Measurements from ENCODE around the gene RABL6.
"Not testable (repeated sequence)": the region's sequence is repeated elsewhere in the genome, so short reads cannot be mapped to it uniquely, and the experiment has no call there.

RABL6 gene

DNA sequence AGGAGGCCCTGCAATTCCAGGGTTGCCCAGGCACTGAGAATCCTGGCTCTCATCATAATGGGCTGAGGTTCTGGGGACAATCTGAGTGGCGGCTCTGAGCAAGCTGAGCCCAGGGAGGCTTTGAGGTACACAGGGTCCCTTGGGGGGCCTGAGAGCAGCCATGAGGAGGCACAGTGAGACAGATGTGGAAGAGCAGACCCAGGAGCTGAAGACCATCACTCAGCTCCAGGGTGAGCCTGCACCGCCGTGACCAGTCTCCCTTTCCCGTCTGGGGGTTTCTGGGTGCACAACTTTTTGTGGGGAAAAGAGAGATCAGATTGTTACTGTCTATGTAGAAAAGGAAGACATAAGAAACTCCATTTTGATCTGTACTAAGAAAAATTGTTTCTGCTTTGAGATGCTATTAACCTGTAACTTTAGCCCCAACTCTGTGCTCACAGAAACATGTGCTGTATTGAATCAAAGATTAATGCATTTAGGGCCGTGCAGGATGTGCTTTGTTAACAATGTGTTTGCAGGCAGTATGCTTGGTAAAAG, 11.4 kb upstream of the RABL6 start, which contains the start of gene CCDC183:
TSS of gene CCDC183 (plus strand) at position 101 of the 537 bp plus-strand sequence. CDS start at position 161, 60 bp downstream.
- no peak for DNase-seq

DNA sequence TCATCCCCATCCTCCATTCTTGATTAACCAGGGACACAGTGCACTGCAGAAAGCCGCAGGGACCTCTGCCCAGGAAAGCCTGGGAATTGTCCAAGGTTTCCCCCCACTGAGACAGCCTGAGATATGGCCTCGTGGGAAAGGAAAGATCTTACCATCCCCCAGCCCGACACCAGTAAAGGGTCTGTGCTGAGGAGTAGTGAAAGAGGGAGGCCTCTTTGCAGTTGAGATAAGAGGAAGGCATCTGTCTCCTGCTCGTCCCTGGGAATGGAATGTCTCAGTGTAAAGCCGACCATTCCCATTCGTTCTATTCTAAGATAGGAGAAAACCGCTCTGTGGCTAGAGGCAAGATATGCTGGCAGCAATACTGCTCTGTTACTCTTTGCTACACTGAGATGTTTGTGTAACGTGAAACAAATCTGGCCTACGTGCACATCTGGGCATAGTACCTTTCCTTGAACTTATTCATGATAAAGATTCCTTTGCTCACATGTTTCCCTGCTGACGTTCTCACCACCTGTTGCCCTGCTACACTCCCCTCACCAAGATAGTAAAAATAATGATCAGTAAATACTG, 10.9 kb upstream of the RABL6 start:
- not testable (repeated sequence) for DNase-seq

DNA sequence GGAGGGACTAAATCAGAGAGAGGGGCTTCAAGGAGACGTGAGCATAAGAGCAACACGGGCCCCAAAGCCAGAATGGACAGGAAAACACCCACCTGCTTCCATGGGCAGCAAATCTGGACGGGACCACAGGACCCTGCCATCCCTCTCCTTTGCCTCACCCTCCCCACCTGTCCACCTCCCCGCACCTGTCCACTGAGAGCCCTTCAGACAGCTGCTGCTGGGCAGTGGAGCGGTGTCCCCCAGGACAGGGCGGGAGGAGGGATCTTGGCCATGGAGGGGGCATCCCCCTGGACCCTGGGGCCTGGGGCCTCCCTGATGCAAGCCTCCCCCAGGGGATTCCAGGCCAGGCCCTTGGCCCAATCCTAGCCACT, 9.1 kb upstream of the RABL6 start:
- DNase-seq: no peak

DNA sequence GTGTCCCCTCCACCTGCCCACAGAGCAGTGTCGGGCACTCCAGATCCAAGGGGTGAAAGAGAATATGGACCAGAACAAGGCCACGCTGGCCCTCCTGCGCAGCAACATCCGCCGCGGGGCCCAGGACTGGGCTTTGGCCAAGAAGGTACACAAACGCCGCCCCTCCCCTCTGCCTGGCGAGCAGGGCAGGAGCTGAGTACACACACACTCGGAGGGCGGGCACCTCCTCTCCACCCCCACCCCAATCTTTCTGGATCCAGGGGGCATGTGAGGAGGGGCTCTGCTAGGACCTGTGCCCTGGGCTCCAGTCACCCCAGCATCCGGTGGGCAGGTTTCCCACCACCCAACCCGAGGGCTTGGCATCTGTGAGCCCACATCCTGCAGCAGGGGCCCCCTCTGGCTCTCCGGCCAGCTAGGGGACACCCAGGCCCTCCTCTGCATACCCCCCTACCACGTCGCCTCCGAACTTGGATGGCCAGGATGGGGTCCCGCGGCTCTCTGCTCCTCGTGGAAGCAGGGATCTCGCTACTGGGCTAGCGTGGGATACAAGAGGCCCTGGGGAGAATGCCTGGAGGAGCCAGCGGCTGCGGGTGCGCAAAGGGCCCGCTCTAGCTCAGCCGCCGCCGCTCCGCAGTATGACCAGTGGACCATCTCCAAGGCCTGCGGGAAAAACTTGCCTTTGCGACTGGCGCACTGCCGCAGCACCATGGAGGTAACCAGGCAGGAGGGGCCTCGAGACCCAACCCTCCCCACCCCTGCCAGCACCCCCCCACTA, 8.5 kb upstream of the RABL6 start:
- DNase-seq: no peak

DNA sequence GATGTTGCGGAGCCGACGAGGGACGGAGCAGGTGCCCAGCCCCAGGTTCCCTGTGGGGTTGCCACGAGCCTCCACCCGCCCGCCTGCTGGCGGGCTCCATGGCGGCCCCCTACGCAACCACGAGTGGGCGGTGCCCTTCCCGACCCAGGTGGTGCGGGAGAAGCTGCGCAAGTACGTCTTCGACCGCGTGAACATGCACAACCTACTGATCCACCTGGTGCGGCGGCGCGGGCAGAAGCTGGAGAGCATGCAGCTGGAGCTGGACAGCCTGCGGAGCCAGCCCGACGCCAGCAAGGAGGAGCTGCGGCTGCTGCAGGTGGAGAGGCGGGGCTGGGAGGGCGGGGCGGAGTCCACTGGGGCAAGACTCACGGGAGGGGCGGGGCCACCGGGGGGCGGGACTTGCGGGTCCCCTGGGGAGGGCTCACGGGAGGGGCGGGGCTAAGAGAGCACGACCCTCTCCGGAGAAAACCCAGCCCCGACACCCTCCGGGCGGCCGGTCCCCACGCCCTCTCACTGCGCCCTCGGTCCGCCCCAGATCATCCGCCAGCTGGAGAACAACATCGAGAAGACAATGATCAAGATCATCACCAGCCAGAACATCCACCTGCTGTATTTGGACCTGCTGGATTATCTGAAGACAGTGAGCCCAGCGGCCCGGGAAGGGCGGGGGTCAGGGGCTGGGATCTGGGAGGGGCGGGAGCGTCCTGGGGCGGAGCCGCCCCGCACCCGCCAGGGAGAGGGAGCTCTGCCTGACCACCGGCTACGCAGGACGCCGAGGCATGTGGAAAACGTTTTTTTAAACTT, 7.7 kb upstream of the RABL6 start:
- peak; percentile 34 for DNase-seq

DNA sequence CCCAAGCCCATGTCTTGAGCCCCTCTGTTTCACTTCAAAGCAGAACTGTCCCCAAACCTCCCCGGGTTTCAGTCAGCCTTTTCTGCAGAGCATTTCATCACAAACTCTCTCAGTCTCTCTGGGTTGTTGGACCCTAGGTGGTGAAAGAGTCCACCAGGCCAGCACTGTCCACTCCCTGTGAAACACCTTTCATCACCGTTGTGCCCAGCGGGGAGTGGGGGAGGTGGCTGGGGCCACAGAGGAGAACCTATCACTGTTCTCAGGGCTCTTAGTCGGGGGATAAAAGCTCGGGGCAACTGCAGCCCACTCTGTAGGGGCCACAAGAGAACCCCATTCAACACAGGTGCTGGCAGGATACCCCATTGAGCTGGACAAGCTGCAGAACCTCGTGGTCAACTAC, 5.4 kb upstream of the RABL6 start:
- DNase-seq: no peak

DNA sequence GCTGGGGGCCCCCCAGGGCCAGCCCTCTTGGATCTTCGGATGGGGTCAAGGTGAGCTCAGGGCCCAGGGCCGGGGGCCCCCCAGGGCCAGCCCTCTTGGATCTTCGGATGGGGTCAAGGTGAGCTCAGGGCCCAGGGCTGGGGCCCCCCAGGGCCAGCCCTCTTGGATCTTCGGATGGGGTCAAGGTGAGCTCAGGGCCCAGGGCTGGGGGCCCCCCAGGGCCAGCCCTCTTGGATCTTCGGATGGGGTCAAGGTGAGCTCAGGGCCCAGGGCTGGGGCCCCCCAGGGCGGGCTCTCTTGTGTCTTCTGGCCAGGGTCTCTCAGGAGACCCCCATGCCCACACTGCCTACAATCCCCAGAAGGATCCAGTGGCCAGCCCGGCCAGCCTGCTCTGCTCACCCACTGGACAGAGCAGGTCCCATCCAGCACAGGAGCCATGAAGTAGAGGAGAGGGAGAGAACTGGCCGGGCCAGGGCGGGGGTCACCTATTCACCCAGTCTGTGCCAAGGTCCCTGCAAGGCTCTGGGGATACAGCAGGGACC, 4.7 kb upstream of the RABL6 start:
- DNase-seq: not testable (repeated sequence)

DNA sequence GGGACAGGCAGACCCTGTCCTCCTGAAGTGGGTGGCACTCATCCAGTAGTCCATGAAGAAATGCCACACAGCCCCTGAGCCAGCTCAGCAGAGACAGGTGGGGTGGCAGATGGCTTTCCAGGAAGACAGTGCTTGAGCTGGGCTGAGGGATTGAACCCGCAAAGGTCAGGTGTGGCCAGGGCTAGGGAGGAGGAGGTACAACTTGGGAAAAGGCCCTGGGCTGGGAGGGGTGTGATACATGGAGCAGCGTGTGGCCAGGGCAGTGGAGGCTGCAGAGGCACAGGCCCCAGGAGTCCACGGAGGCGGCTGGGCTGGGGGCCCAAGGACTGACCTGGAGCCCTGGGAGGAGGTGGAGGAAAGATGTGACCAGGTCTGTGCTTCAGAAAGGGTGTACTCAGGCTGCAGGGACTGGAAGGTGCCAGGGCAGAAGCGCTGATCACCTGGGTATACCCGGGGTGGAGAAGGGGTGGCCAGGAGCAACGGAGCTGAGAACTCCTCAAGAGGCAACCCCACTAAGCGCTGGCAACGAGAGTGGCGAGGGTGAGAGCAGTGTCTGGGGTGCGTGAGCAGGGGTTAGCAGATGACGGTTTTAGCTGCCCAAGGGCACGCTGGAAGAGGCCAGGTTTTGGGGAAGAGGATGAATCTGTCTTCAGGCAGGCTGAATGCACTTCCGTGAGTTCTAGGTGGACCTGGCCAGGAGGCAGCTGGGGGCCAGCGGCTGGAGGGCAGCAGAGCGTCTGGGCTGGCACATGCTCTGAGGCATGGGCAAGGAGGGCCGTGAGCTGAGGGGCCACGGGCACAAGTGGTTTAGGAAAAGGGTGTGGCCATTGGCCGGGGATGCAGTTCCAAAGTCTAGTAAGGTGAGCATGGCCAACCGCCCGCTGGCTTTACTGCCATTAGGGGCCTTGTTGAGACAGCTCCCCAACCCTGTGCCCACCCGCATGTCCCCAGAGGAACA, 3.9 kb upstream of the RABL6 start:
- DNase-seq: no peak

DNA sequence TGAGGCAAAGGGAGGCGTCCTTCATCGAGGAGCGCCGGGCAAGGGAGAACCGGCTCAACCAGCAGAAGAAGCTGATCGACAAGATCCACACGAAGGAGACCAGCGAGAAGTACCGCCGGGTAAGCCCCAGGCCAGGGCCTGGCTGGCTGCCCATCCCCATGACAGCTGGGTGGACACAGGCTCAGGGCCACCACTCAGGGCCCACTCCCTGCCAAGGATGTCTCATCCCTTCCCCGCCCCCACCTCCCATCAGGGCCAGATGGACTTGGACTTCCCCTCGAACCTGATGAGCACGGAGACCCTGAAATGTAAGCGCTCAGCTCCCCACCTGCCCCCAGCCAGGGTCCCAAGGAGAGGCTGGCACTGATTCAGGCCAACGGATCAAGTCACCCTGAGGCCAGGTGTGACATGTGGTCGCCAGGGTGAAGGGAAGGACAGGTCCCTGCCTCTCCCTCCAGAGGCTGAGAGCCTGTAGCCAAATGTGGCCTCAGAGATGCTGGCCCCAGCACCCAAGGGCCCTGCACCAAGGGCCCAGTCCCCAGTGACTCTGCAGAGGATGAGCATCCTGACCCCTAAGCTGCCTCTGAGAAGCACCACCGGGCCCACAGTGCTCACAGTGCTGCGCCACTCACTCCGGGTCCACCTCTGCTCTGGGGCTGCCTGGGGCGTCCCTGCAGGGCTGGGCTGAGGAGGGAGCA, 3.1 kb upstream of the RABL6 start:
- no peak for DNase-seq

DNA sequence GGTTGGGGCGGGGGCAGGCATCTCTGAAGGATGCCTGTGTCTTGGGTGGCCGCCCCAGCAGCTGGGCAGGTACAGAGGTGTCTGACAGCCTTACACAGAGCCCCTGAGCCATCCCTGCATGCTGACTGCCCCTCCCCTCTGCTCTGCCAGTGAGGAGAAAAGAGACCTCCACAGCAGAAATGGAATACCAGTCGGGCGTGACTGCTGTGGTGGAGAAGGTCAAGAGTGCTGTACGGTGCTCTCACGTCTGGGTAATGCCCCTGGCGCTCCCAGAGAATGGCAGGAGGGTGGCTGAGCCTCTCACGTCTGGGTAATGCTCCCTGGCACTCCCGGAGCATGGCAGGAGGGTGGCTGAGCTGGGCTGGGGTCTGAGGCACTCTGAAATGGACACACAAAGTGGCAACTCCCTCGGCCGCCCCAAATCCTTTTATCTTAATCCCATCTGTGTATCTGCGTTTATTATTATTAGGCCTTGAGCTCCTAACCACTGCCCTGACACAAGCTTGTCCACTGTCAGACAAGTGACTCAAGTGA, 2.5 kb upstream of the RABL6 start:
- DNase-seq: no peak

DNA sequence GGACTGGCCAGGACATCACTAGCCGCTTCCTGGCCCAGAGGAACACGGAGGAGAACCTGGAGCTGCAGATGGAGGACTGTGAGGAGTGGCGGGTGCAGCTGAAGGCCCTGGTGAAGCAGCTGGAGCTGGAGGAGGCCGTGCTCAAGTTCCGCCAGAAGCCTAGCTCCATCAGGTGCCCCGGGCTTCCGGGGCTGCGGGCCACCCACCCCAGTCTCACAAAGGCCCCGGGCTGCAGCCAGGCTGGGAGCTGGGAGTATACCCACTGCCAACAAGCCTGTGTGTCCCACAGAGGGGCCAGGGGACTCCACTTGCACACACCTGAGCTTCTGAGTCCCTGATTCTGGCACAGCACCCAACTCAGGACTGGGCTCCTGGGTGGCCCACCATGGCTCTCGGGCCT, 1.7 kb upstream of the RABL6 start:
- no peak for DNase-seq

DNA sequence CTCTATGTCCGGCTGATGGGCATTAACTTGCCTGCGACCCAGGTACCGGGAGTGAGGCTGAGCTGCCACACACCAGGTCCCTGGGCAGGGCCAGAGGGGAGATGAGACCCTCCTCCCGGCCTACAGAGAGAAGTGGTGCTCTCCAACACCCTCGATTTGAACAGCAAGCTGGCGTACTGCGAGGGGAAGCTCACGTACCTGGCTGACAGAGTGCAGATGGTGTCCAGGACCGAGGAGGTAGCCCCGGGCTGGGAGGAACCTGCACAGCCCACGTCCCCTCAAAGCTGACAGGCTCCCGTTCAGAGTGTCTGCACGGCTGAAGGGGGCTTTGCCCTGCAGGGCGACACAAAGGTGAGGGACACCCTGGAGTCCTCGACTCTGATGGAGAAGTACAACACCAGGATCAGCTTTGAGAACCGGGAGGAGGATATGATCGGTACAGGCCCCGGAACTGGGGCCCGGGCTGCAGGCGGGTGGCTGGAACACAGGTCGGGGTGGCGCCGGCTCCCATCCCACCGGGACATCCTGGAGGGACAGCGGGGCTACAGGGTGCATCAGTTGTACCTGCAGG, 1.0 kb upstream of the RABL6 start:
- no peak for DNase-seq

DNA sequence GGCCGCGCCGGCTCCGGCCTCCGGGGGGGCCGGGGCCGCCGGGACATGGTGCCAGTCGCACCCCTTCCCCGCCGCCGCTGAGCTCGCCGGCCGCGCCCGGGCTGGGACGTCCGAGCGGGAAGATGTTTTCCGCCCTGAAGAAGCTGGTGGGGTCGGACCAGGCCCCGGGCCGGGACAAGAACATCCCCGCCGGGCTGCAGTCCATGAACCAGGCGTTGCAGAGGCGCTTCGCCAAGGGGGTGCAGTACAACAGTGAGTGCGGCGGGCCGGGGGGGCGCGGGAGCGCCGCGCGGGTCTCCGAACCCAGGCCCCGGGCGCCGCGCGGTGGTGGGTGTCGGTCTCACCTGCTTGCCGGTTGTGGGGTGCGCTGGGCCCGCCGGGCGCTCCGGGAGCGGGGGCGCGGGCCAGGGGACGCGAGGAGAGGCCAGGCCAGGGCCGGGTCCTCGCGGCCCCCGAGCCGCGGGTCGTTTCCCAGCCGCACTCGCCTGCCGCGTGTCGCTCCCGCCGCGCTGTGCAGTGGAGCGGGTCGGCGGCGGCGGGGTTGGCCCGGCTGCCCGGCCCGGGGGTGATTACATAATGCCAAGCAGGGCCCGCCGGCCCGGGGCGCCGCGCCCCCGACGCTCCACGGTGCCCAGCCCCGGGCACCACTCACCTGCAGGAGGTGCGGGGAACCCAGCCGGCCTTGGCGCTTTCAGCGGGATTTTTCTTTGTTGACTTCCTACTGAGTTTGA, 492 bp downstream of the RABL6 start:
- DNase-seq: peak; percentile 37

DNA sequence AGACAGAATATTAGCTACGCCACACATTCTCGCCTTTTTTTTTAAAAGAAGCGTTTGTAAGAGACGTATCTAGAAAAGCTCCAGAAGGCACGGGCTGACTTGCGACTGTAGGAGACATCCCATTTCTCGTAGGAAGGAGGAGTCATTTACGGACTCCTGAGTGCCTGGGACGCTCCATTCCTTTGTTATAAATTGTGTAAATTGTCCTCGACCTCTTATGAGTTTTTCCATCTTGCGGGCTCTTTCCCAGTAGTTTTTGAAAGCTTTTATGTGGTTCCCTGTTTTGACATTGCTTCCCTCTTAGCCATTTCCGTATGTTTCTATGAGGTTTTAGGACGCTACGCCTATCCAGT, 1.0 kb downstream of the RABL6 start:
- DNase-seq: no peak

DNA sequence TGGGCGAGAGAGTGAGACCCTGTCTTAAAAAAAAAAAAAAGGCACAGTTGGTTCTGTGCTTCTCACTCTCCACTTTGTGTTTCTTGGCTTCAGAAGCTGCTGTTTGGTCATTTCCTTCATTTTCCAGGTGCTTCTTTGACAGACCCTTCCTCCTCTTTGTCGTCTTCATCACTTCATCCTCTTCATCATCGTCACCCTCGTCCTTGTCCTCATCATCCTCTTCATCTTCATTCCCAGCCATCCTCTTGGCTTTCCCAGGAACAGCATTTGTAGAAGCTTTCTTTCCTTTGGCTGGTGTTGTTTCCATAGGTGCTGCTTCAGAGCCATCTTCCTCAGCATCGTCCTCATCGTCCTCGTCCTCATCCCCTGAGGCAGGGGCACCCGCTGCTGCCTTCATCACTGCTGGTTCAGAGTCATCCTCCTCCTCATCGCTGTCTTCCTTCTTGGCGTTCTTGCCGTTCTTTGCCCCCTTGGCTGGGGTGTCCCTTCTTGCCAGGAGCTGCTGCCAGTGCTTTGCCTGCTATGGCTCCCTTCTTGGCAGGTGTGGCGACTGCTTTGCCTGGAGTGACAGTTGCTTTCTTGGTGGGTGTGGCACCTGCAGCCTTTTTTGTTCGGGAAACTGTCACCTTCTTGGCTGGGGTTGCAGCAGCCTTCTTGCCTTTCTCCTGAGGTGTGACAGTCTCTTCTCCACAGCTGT, 7.1 kb downstream of the RABL6 start:
- no peak for DNase-seq

DNA sequence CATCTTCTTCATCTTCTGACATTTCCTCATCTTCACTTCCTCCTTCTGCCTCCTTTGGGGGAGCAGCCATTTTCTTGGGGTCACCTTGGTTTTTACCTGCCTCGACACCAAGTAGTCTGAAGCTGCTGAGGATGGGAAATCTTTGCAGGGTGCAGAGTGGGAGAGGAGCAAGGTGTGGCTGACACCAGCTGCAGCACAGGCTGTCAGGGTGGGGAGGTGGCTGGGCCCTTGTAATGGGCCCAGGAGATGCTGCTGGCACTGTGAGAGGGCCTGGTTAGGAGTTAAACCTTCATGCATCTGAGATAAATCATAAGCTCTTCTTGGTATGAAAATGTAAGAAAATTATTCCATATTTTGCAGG, 7.7 kb downstream of the RABL6 start:
- DNase-seq: no peak

DNA sequence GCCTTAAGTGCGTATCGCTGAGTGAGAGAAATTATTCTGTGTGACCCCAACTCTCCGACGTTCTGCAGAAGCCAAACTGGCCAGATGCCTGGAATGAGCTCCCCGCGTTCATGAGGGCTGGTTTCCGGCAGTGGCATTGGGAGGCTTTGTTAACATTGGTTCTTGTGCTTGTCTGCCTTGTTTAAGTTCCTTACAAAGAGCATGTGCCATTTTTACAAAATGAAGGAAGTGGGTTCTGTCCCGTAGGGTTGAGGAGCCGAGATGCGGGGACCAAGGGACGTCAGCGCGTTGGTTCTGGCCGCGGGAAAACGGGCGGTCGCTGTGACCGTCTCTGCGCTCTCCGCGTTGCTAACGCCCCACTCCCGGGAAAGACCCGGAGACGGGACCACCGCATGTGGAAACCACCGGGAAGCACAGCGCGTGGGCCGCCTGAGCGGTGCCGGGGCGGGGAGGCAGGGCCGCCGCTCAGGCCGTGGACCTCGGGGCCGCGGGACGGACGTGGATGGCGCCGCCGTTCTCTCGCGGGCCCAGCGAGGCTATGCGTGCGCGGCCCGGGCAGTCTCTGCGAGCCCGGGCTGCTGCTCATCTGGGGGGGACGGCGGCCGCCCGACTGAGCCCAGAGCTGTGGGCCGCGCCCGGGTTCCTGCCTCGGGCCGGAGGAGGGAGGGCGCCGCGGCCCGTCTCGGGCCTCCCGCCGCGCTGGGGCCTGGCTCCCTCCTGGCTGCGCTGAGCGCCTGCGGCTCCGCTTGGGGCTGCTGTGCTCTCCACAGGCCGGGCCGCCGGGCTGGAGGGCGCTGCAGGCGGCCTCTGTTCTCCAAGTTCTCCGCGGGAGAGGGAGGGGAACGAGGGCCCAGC, 13.4 kb downstream of the RABL6 start:
- DNase-seq: no peak

DNA sequence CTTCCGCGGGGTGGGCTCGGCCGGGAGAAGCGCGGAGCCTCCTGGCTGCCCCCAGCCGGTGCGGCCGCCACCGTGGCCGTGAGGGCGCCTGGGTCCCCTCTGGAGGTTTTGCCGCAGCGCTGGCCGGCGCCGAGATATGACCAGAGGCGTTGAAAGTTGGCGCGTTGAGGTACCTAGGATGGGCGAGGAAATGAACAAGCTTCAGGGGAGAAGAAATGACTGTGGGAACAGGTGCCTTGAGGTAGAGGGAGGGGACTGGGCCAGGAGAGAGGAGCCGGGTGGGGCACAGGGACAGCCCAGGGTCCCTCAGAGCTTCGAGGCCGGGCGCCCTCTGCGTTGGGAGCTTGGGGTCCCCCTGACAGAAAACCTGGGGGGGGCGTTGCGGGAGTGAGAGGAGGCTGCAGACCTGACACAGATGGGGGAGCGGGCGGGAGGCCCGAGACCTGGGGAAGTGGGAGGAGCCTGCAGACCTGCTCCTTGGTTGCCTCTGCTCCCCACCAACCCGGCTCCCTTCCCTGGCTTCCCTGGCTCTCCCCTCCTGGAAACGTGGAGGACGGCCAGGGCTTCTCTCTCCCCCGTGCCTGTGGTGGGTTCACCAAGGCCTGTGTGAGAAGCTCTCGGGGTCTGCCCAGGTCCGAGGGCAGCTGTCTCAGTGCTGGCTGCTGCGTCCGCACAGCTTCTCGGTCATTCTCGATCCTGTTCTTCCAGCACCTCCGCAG, 14.2 kb downstream of the RABL6 start:
- no peak for DNase-seq
